SK-N-MC (cell line): ENCODE data around the gene WARS2.

Experiments used
- DNase-seq: peaks from one replicate; pipeline ENCODE4 v3.0.0-alpha.2; 2011; ENCODE audit warnings: low read depth, low spot score
- H3K27ac ChIP-seq: fragments of 200-600 bp; sonication (generic); 2 replicates; pipeline ENCODE4 v1.5.1; 2016; ENCODE audit warnings: mixed run types
- H3K36me3 ChIP-seq: fragments of 200-600 bp; sonication (generic); 2 replicates; pipeline ENCODE4 v1.6.1; 2017; ENCODE audit warnings: antibody characterized with exemption, low read length, mixed read lengths; ENCODE audit not compliant: insufficient read depth
- H3K4me3 ChIP-seq: fragments of 200-600 bp; sonication (generic); 2 replicates; pipeline ENCODE4 v1.5.1; 2016
- H3K9ac ChIP-seq: fragments of 200-600 bp; sonication (generic); 2 replicates; pipeline ENCODE4 v1.8.0; 2017; ENCODE audit warnings: mixed run types, mixed read lengths; ENCODE audit not compliant: insufficient read length
- H3K9me3 ChIP-seq: fragments of 200-600 bp; sonication (generic); 2 replicates; pipeline ENCODE4 v1.6.1; 2017; ENCODE audit warnings: low read depth, mild to moderate bottlenecking, antibody characterized with exemption, low read length, moderate library complexity, mixed read lengths
- EZH2 ChIP-seq: fragments of 200-600 bp; sonication (generic); IDR thresholded peaks from one replicate; pipeline ENCODE4 v1.6.1; 2017; ENCODE audit warnings: antibody characterized with exemption
- FOXP2 ChIP-seq: optimal IDR thresholded peaks from 2 replicates; pipeline ENCODE3; 2011; ENCODE audit warnings: mild to moderate bottlenecking, moderate library complexity; ENCODE audit not compliant: insufficient read depth; ENCODE audit errors: extremely low read length, control extremely low read depth
- POLR2AphosphoS5 ChIP-seq: IDR thresholded peaks from 2 replicates; pipeline ENCODE4 v1.6.1; 2012; ENCODE audit warnings: mild to moderate bottlenecking, low read depth, low read length, borderline replicate concordance

Gene WARS2

GRCh38 chr1:119108988-119109387 is 31.5 kb downstream of the WARS2 start:
- no peak overlapping the region for H3K27ac ChIP-seq
- no peaks in the 10 kb centered on the region for H3K36me3 ChIP-seq
- no peaks in the 10 kb centered on the region for H3K9me3 ChIP-seq
- TF ChIP-seq EZH2 (no peak), FOXP2 (no peak), POLR2AphosphoS5 (no peak)
- H3K9ac ChIP-seq = no peak overlapping the region
- no peak for DNase-seq
- no peak overlapping the region for H3K4me3 ChIP-seq

- no peak overlapping the region for H3K9ac ChIP-seq
- DNase-seq = no peak
- H3K36me3 ChIP-seq = no peaks in the 10 kb centered on the region
- no peak overlapping the region for H3K27ac ChIP-seq
- no peak overlapping the region for H3K4me3 ChIP-seq
- H3K9me3 ChIP-seq = no peaks in the 10 kb centered on the region
- TF ChIP-seq EZH2 (no peak), FOXP2 (no peak), POLR2AphosphoS5 (no peak)
These were observed 36.7 kb downstream of the WARS2 start for GRCh38 chr1:119103764-119104163.

- Histone ChIP-seq H3K9ac (no peak overlapping the region), H3K9me3 (no peaks in the 10 kb centered on the region), H3K4me3 (no peak overlapping the region), H3K36me3 (no peaks in the 10 kb centered on the region), H3K27ac (no peak overlapping the region)
- TF ChIP-seq FOXP2 (no peak), EZH2 (no peak), POLR2AphosphoS5 (no peak)
- no peak for DNase-seq
These were observed 38.4 kb downstream of the WARS2 start for GRCh38 chr1:119102051-119102450.

- TF ChIP-seq FOXP2 (no peak), POLR2AphosphoS5 (no peak), EZH2 (no peak)
- H3K9me3 ChIP-seq = no peaks in the 10 kb centered on the region
- no peak overlapping the region for H3K27ac ChIP-seq
- H3K36me3 ChIP-seq = no peaks in the 10 kb centered on the region
- no peak overlapping the region for H3K9ac ChIP-seq
- DNase-seq = no peak
- H3K4me3 ChIP-seq = no peak overlapping the region
These were observed 38.9 kb downstream of the WARS2 start for GRCh38 chr1:119101563-119101962.

- no peaks in the 10 kb centered on the region for H3K36me3 ChIP-seq
- H3K27ac ChIP-seq = no peak overlapping the region
- TF ChIP-seq EZH2 = no peak
- TF ChIP-seq POLR2AphosphoS5 = no peak
- TF ChIP-seq FOXP2 = no peak
- H3K9ac ChIP-seq = no peak overlapping the region
- H3K9me3 ChIP-seq = no peaks in the 10 kb centered on the region
- H3K4me3 ChIP-seq = no peak overlapping the region
- no peak for DNase-seq
These were observed 40.7 kb downstream of the WARS2 start for GRCh38 chr1:119099775-119100174.

- H3K9ac ChIP-seq = no peak overlapping the region
- no peak for TF ChIP-seq EZH2
- no peak for TF ChIP-seq FOXP2
- no peak for TF ChIP-seq POLR2AphosphoS5
- no peak for DNase-seq
- H3K27ac ChIP-seq = no peak overlapping the region
- H3K4me3 ChIP-seq = no peak overlapping the region
- no peaks in the 10 kb centered on the region for H3K36me3 ChIP-seq
- no peaks in the 10 kb centered on the region for H3K9me3 ChIP-seq
These were observed 43.1 kb downstream of the WARS2 start for GRCh38 chr1:119097380-119097779.

- DNase-seq = no peak
These were observed 46.7 kb downstream of the WARS2 start for GRCh38 chr1:119093721-119094120.

GRCh38 chr1:119091618-119092017 is 48.8 kb downstream of the WARS2 start:
- Histone ChIP-seq H3K4me3 (no peak overlapping the region), H3K36me3 (no peaks in the 10 kb centered on the region), H3K27ac (no peak overlapping the region), H3K9ac (no peak overlapping the region), H3K9me3 (no peaks in the 10 kb centered on the region)
- TF ChIP-seq EZH2 (no peak), POLR2AphosphoS5 (no peak), FOXP2 (no peak)
- DNase-seq = no peak

More at GRCh38 chr1:119093721-119094120, 46.7 kb downstream of the WARS2 start:
- Histone ChIP-seq H3K27ac (no peak overlapping the region), H3K9me3 (no peaks in the 10 kb centered on the region), H3K9ac (no peak overlapping the region), H3K4me3 (no peak overlapping the region), H3K36me3 (no peaks in the 10 kb centered on the region)
- no peak for TF ChIP-seq POLR2AphosphoS5

- Histone ChIP-seq H3K9ac (no peak overlapping the region), H3K27ac (no peak overlapping the region), H3K4me3 (no peak overlapping the region), H3K36me3 (no peaks in the 10 kb centered on the region), H3K9me3 (no peaks in the 10 kb centered on the region)
- DNase-seq = no peak
- TF ChIP-seq FOXP2 (no peak), POLR2AphosphoS5 (no peak), EZH2 (no peak)
These were observed 50.2 kb downstream of the WARS2 start for GRCh38 chr1:119090250-119090649.
